ENCODE data around the gene NSRP1. TPM values are rescaled to one million over a fixed set of nuclear protein-coding genes. Genes with fewer than 3 reads are reported as not detected.

The NSRP1 gene
- total and polyA plus RNA-seq, 2 of the 8 experiments (the other 6 are each of a cell fraction or from before 2014, with no cell fraction given) = 6.1 to 22.4 TPM

GRCh38 chr17:30234296-30234695 lies 117.7 kb downstream of the NSRP1 start (continued):
- TF ChIP-seq PHF8 (conservative IDR thresholded peaks at IDR 0.05; ENCODE audit: low read depth, low read length) (no peak), CHD2 (IDR thresholded peaks at IDR 0.05; ENCODE audit: low read length) (no peak)
